GM21360 (cell line): ENCODE results near the gene PPIL3.

Experiments used
- ATAC-seq: cut with Tn5 transposase; IDR thresholded peaks from one replicate; pipeline ENCODE4 v1.9.1; 2021; ENCODE audit warnings: mild to moderate bottlenecking, moderate library complexity; ENCODE audit not compliant: unreplicated experiment

The PPIL3 gene

DNA sequence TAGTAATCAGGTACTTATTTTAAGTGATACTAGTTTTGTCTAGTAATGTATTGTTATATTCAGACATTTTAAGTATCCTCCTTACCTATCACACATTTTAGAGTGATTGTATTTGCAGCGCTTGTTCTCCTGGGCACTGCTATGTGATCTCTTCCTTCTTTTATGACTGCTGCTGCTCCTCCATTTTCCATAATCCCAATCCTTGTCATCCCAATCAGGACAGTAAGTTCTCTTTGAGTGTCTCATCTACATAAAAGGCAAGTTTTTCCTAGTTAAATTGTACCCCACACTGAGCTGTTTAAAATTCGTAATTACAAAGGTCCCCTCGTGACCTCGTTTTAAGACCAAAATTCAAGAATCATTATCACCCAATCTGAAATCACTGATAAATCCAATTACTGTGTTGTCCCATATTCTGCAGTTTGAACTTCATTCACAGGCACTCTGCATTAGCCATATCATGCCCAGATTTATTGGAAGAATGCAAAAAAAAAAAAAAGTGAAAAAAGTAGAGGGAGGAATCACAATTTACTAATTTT lies 27.2 kb downstream of the PPIL3 start:
- ATAC-seq = no peak

DNA sequence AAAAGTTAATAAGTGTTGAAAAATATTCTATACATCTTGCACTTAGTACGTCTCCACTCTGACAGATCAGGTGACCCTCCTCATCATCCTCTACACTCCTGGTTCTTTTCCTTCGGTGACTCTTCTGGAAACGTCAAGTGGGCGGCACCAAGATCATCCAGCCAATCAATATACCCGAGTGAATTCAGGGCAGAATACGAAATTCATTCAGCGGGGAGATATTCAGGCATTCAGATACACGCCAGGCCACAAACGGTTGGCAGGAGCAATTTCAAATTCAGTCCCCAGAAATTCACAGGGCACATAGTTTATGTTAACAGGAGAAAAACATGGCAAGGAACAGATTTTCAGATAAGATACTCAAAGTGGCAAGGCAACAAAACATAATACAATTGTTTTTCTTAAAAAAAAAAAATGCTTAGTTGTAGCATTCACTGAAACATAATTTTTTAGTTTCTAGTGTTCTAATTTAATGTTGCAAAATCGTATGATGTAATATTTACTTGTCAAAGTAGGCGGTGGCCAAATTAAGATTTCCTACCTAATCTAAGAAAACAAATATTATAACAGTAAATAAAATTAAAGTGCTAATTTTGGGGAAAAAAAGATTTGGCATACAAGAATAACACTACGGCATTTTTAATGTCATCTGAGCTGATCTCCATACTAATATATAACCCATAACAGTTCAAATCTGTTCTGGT lies 28.6 kb downstream of the PPIL3 start:
- no peak for ATAC-seq

DNA sequence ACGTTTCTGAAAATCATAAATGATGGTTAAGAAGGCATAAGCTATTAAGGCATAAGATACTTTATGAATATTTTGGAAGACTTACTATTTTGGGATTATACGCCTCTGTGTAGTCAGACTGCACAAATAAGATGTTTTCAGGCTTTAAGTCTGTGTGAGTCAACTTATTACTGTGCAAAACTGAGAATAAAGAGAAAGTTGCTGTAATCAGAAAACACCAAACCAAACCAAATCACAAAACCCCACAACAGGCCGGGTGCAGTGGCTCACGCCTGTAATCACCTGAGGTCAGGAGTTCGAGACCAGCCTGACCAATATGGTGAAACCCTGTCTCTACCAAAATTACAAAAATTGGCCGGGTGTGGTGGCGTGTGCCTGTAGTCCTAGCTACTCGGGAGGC lies 32.1 kb downstream of the PPIL3 start:
- no peak for ATAC-seq

DNA sequence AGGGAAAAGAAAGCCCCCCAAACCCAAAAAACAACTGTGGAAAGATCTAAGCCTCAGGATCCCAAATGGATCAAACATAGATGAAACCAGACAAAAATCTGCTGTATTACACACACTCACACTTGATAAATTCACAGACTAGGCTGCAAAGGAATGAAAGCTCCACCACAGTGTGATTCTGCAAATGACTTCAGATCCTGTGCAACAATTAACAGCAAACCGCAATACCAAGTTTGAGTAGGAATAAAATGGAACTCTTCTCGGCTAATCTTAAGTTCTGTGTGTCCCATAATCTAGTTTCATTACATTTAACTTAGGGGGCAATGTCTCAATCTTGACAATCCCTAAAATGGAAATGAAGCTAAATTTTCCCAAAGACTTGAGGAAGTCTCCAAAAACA lies 36.3 kb downstream of the PPIL3 start:
- no peak for ATAC-seq

GRCh38 chr2:200851398-200852248 lies 37.3 kb downstream of the PPIL3 start:
- ATAC-seq = no peak

DNA sequence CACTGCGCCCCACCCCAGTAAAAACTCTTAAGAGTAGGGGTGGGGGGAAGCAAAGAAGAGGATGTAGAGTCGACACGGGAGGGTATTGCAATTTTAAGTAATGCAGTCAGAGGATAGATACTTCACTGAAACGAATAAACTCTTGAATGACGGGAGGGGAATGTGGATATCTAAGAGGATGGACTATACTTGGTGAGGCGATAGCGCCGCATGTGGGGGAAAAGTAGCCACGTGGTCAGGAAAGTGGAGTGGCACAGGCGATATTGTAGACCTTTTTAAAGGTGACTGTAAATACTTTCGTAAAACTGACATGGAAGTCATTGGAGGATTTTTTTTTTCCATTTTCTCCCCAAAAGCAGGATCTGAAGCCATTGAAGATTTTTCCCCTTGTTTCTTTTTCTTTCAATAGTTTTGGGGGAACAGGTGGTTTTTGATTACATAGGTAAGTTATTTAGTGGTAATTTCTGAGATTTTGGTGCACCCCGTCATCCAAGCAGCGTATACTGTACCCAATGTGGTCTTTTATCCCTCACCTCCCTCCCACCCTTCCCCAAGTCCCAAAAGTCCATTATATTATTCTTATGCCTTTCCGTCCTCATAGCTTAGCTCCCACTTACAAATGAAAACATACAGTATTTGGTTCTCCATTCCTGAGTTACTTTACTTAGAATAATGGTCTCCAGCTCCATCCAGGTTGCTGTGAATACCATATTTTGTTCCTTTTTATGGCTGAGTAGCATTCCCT lies 38.2 kb downstream of the PPIL3 start:
- no peak for ATAC-seq

DNA sequence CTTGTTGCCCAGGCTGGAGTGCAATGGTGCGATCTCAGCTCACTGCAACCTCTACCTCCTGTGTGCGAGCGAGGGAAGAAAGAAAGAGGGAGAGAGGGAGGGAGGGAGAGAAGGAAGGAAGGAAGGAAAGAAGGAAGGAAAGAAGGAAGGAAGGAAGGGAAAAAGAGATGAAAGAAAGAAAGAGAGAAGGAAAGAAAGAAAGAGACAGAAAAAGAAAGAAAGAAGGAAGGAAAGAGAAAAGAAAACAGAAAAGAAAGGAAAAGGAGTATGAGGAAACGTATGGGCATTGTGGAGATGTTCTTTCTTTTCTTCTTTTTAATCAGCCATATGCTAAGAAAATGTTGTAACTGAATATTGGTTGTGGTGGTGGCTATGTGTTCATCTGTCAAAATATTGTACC lies 40.9 kb downstream of the PPIL3 start:
- no peak for ATAC-seq

- no peak for ATAC-seq
These were observed 41.6 kb downstream of the PPIL3 start for GRCh38 chr2:200847269-200847668.

DNA sequence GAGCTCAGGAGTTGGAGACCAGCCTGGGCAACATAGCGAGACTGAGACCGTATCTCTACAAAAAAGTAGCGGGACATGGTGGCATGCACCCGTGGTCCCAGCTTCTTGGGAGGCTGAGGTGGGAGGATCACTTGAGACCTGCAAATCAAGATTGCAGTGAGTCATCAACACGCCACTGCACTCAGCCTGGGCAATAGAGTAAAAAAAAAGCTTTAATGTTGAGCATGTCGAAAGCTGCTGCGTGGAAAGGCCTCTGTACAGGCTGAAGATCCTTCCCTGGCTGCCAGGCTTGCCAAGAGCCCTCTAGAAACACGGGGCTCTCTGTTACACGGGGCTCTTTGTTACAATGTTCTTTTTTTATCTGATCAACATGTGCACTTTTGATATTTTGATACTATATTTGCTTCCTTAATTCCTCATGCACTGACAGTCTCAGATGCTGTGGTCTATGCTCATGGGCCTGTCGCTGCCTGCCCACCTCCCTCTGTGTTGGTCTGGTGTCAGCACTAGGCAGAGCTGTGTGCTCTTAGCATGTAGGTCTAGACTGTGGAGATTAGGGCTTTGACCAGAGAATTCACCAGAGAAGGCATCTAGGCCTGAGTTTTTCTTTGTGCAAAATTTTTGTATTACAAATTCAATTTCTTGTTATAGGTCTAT lies 43.1 kb downstream of the PPIL3 start:
- ATAC-seq = no peak

DNA sequence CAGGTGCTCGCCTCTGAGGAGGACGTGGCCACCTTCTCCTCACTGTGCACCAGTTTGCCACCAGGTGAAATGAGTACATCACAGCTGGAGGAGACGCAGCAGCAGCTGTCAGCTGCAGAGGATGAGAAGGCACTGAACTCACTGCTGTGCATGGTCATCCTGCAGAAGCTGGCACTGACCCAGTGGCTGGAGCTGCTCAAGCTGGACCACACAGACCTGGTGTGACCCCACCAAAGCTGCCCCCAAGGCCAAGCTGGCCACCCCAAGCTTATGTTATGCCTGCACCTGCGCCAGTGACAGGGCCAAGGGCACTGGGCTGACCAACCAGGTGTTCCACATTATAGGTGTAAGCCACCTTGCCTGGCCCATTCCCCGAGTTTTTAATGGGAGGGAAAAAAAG lies 43.7 kb downstream of the PPIL3 start:
- ATAC-seq = no peak

- no peak for ATAC-seq
These were observed 44.6 kb downstream of the PPIL3 start for GRCh38 chr2:200843993-200844948.

DNA sequence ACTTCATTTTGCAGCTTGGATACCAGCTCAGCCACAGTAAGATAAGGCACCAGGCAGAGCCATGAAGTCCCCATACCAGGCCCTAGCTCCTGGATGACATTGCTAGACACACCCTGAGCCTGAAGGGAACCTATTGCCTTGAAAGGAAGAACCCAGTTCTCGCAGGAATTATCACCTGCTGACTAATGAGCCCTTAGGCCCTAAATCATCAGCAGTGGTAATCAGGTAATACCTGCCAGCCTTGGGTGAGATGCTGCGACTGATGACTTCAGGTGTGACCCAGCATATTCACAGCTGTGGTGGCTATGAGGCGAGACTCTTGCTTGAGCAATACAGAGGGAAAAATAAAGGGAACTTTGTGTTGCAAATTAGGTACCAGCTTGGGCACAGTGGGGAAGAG lies 49.4 kb downstream of the PPIL3 start:
- ATAC-seq = no peak

DNA sequence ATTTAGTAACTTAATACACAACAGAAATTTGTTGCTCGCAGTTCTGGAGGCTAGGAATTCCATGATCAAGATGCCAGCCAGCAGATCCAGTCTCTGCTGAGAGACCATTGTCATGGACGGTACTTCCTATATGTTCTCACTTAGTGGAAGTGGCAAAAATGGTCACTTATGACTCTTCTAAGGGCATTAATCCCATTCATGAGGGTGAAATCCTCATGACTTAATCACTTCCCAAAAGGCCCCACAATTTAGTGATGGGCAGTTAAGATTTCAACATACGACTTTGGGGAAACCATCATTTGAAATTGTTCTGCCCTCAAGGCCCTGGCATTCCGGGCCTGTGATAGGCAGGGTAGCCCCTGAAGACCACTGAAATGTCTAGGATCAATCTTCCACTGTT lies 54.2 kb downstream of the PPIL3 start:
- ATAC-seq = no peak

- ATAC-seq = no peak
These were observed 59.6 kb downstream of the PPIL3 start for GRCh38 chr2:200829258-200829655.

DNA sequence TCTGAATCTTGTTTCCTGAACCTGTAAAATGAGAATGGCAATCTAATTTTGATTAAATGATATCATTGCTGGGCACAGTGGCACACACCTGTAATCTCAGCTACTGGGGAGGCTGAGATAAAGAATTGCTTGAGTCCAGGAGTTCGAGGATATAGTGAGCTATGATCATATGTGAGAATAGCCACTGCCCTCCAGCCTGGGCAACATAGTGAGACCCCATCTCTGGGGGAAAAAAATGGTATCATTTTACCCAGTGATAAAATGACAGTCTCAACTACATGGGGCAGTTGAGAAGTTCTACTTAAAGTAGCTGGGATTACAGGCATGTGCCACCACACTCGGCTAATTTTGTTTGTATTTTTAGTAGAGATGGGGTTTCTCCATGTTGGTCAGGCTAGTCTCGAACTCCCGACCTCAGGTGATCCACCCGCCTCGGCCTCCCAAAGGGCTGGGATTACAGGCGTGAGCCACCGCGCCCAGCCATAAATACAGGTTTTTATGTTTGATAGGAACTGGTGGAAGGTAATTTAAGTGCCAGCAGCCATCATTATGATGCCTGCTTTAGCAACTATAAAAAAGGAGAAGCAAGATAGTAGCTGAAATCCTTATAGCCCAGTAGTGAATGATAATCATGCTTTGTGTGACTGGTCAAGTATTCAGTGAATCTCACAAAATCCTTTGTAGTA lies 60.2 kb downstream of the PPIL3 start:
- no peak for ATAC-seq

GRCh38 chr2:200828104-200828503 lies 60.8 kb downstream of the PPIL3 start:
- no peak for ATAC-seq

DNA sequence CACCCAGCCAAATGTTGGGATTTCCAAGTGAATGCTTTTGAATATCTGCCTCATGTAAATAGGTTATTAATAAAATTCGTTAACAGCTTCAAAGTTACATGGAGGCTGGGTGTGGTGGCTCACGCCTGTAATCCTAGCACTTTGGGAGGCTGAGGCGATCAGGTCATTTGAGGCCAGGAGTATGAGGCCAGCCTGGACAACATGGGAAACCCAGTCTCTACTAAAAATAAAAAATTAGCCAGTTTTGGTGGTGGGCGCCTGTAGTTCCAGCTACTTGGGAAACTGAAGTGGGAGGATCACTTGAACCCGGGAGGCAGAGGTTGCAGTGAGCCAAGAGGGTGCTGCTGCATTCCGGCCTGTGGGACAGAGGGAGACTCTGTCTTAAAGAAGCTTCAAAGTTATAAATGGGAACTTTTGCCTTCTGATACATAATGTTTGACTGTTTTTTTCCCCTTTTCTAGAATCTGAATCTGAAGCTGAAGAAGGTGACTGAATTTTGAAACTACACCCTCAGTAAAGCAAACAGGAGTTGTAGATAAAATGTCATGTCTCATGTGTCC lies 67.1 kb downstream of the PPIL3 start:
- ATAC-seq = no peak
